SK-N-SH (cell line): ENCODE measurements around the gene MAN2B1. TPM values are rescaled to one million over a fixed set of nuclear protein-coding genes. Genes with fewer than 3 reads are reported as not detected.

ENCODE experiments used
- CTCF ChIA-PET: fragments of 300-600, 350-600 bp; formaldehyde crosslinking; extraction: SDS; loops from one replicate; lab custom pipeline; 2021; lab: Yijun Ruan, JAX
- POLR2A ChIA-PET: fragments of 350-600 bp; sonication (Branson Sonifier 250); formaldehyde crosslinking; extraction: SDS; loops from one replicate; lab custom pipeline; 2020; ENCODE audit warnings: antibody characterized with exemption, inconsistent platforms; lab: Yijun Ruan, JAX
- DNase-seq: peaks from one replicate; pipeline ENCODE4 v3.0.0; 2012
- H2AFZ ChIP-seq: fragments of 200-600 bp; sonication (generic); 2 replicates; pipeline ENCODE4 v1.8.1; 2016; ENCODE audit warnings: antibody characterized with exemption, mild to moderate bottlenecking, low read depth
- H3F3A ChIP-seq: fragments of 200-600 bp; sonication (generic); replicated peaks from 2 replicates; pipeline ENCODE3; 2016; ENCODE audit warnings: antibody characterized with exemption, mild to moderate bottlenecking; ENCODE audit not compliant: insufficient read depth
- H3K27ac ChIP-seq, 2 experiments: fragments of 200-500 bp in 1 of 2; fragments of 200-600 bp in 1 of 2; sonication (Bioruptor generic) in 1 of 2; sonication (generic), shearing (Covaris generic) in 1 of 2; 2 replicates each; pipeline versions ENCODE4 v1.5.1 to v1.6.1; 2014 to 2016; ENCODE audit warnings: low read depth in 2 of 2, inconsistent platforms in 1 of 2, low read length in 1 of 2, mild to moderate bottlenecking in 1 of 2, mixed read lengths in 1 of 2
- H3K27me3 ChIP-seq: fragments of 200-600 bp; sonication (generic), shearing (Covaris generic); 2 replicates; pipeline ENCODE4 v1.6.1; 2016; ENCODE audit warnings: mixed run types; ENCODE audit not compliant: insufficient read depth
- H3K36me3 ChIP-seq, 2 experiments: fragments of 200-500 bp in 1 of 2; fragments of 200-600 bp in 1 of 2; sonication (Bioruptor generic) in 1 of 2; sonication (generic) in 1 of 2; replicated peaks in 1 of 2; 2 replicates each; pipeline versions ENCODE3 to v1.5.1; 2014 to 2016; ENCODE audit warnings: low read length in 1 of 2, mild to moderate bottlenecking in 1 of 2; ENCODE audit not compliant: insufficient read depth in 2 of 2, control insufficient read depth in 1 of 2
- H3K4me1 ChIP-seq, 2 experiments: fragments of 200-500 bp in 1 of 2; fragments of 200-600 bp in 1 of 2; sonication (Bioruptor generic) in 1 of 2; sonication (generic), shearing (Covaris generic) in 1 of 2; 2 replicates each; pipeline versions ENCODE4 v1.5.1 to v1.6.1; 2014 to 2016; ENCODE audit warnings: low read depth in 1 of 2, low read length in 1 of 2, mixed run types in 1 of 2; ENCODE audit not compliant: insufficient read depth in 2 of 2, control insufficient read depth in 1 of 2
- H3K4me2 ChIP-seq: fragments of 200-600 bp; sonication (generic), shearing (Covaris generic); 2 replicates; pipeline ENCODE4 v1.6.1; 2017; ENCODE audit warnings: mixed run types
- H3K4me3 ChIP-seq, 2 experiments: fragments of 200-500 bp in 1 of 2; fragments of 200-600 bp in 1 of 2; sonication (Bioruptor generic) in 1 of 2; sonication (generic), shearing (Covaris generic) in 1 of 2; 2 replicates each; pipeline versions ENCODE4 v1.5.1 to v1.8.1; 2014 to 2016; ENCODE audit warnings: low read depth in 2 of 2, inconsistent platforms in 1 of 2, low read length in 1 of 2, mild to moderate bottlenecking in 1 of 2, mixed read lengths in 1 of 2, moderate library complexity in 1 of 2
- H3K79me2 ChIP-seq: fragments of 200-600 bp; sonication (generic); 2 replicates; pipeline ENCODE4 v1.8.1; 2017; ENCODE audit warnings: mild to moderate bottlenecking; ENCODE audit not compliant: insufficient read depth
- H3K9ac ChIP-seq: fragments of 200-600 bp; sonication (generic); 2 replicates; pipeline ENCODE4 v1.6.1; 2017; ENCODE audit warnings: mixed run types
- H3K9me2 ChIP-seq: fragments of 200-600 bp; sonication (generic); 2 replicates; pipeline ENCODE4 v1.6.1; 2017; ENCODE audit warnings: mixed run types
- H3K9me3 ChIP-seq: fragments of 200-600 bp; sonication (generic); 2 replicates; pipeline ENCODE4 v1.6.1; 2017; ENCODE audit warnings: mixed run types, mild to moderate bottlenecking, moderate library complexity
- H4K20me1 ChIP-seq: fragments of 200-600 bp; sonication (generic); 2 replicates; pipeline ENCODE4 v1.6.1; 2017; ENCODE audit warnings: mild to moderate bottlenecking, mixed run types; ENCODE audit not compliant: insufficient read depth
- EZH2phosphoT487 ChIP-seq: fragments of 200-600 bp; sonication (generic); IDR thresholded peaks from 2 replicates; pipeline ENCODE4 v1.6.1; 2017; ENCODE audit warnings: low read depth, mixed run types, mild to moderate bottlenecking, antibody characterized with exemption, moderate library complexity, borderline replicate concordance
- FOSL2 ChIP-seq: IDR thresholded peaks from 2 replicates; pipeline ENCODE4 v1.4.0; 2012; ENCODE audit warnings: low read depth, mild to moderate bottlenecking, moderate library complexity, borderline replicate concordance
- RAD21 ChIP-seq: IDR thresholded peaks from 2 replicates; pipeline ENCODE4 v1.6.1; 2012; ENCODE audit warnings: mild to moderate bottlenecking, low read length
- TAF1 ChIP-seq: IDR thresholded peaks from 2 replicates; pipeline ENCODE4 v1.6.1; 2012; ENCODE audit warnings: low read depth, mild to moderate bottlenecking, low read length, moderate library complexity, borderline replicate concordance
- WGBS: methylation state at CpG from one replicate; pipeline ENCODE4 v1.1.6; 2017; ENCODE audit warnings: low lambda C conversion rate; 5-methylcytosine and 5-hydroxymethylcytosine counted together
- polyA plus RNA-seq, 3 experiments: library from polyadenylated mRNA; depleted of rRNA; stranded (reverse); fragments of >200 nt; gene quantifications; 2 replicates each; pipeline ENCODE4 v1.2.3, GENCODE V29; 2012
- TF ChIP-seq, protein P1 (sequence below): IDR thresholded peaks from 2 replicates; pipeline ENCODE4 v1.6.1; 2012; ENCODE audit warnings: mild to moderate bottlenecking, low read depth, low read length, moderate library complexity
- TF ChIP-seq, protein P2 (sequence below): fragments of 150-350 bp; IDR thresholded peaks from 2 replicates; pipeline ENCODE4 v1.6.1; 2016; ENCODE audit warnings: mild to moderate bottlenecking, low read depth, low read length
- TF ChIP-seq, protein P3 (sequence below): fragments of 200-600 bp; sonication (generic); IDR thresholded peaks from 2 replicates; pipeline ENCODE4 v1.6.1; 2017; ENCODE audit warnings: antibody characterized with exemption, mild to moderate bottlenecking, moderate library complexity

The MAN2B1 gene
- polyA plus RNA-seq, 1 of the 3 experiments (the other 2 are of a cell fraction): 47.0 TPM

DNA sequence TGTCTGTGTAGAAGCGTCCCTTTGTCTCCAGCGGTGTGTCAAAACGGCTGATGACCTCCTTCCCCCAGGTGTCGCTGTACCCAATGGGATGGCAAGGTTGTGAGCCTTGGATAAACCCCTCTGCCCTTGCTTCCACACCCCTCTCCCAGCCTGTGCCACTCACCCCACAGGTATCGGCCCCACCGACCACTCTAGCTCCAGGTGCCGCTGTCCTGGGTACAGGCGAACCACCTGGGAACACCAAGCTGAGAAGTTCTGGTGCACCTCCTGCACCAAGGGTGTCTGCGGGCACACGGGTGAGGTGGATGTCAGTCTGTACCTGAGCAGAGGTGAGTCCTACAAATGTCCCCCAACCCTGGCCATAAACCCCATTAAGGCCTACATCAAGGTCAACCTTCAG is 16.6 kb downstream of the MAN2B1 start:
- POLR2A ChIA-PET: no interaction called here
- Histone ChIP-seq H3K27ac (no peak overlapping the region), H2AFZ (no peak overlapping the region), H3F3A (no peaks in the 10 kb centered on the region)
- TF ChIP-seq RAD21 (no peak), EZH2phosphoT487 (no peak), FOSL2 (no peak)
- TF ChIP-seq, protein P1, sequence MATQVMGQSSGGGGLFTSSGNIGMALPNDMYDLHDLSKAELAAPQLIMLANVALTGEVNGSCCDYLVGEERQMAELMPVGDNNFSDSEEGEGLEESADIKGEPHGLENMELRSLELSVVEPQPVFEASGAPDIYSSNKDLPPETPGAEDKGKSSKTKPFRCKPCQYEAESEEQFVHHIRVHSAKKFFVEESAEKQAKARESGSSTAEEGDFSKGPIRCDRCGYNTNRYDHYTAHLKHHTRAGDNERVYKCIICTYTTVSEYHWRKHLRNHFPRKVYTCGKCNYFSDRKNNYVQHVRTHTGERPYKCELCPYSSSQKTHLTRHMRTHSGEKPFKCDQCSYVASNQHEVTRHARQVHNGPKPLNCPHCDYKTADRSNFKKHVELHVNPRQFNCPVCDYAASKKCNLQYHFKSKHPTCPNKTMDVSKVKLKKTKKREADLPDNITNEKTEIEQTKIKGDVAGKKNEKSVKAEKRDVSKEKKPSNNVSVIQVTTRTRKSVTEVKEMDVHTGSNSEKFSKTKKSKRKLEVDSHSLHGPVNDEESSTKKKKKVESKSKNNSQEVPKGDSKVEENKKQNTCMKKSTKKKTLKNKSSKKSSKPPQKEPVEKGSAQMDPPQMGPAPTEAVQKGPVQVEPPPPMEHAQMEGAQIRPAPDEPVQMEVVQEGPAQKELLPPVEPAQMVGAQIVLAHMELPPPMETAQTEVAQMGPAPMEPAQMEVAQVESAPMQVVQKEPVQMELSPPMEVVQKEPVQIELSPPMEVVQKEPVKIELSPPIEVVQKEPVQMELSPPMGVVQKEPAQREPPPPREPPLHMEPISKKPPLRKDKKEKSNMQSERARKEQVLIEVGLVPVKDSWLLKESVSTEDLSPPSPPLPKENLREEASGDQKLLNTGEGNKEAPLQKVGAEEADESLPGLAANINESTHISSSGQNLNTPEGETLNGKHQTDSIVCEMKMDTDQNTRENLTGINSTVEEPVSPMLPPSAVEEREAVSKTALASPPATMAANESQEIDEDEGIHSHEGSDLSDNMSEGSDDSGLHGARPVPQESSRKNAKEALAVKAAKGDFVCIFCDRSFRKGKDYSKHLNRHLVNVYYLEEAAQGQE: no peak
- TF ChIP-seq, all 33 proteins: peak for 0
- CTCF ChIA-PET: interaction anchor here (1.3 to 1.8 kb wide), 3 partner anchors 10 to 89 kb away, joined by 3 to 11 read pairs (median 4); a partner anchor contains a TSS
- no peaks in the 10 kb centered on the region for H3K9me2 ChIP-seq
- peaks cover 0 to 8% of the 10 kb centered on the region in 2 experiments; a peak in 1 of 4 replicates for H3K4me1 ChIP-seq
- no peaks in the 10 kb centered on the region for H4K20me1 ChIP-seq
- H3K27me3 ChIP-seq: no peaks in the 10 kb centered on the region
- no peak overlapping the region for H3K4me2 ChIP-seq
- no peaks in the 10 kb centered on the region for H3K9me3 ChIP-seq
- peaks cover 0 to 3% of the 10 kb centered on the region in 2 experiments for H3K36me3 ChIP-seq
- 97% methylated on average over 10 of the region's 10 CpGs for WGBS
- H3K79me2 ChIP-seq: no peaks in the 10 kb centered on the region
- H3K4me3 ChIP-seq: no peak overlapping the region
- H3K9ac ChIP-seq: no peak overlapping the region
- DNase-seq: peak; percentile 12

DNA sequence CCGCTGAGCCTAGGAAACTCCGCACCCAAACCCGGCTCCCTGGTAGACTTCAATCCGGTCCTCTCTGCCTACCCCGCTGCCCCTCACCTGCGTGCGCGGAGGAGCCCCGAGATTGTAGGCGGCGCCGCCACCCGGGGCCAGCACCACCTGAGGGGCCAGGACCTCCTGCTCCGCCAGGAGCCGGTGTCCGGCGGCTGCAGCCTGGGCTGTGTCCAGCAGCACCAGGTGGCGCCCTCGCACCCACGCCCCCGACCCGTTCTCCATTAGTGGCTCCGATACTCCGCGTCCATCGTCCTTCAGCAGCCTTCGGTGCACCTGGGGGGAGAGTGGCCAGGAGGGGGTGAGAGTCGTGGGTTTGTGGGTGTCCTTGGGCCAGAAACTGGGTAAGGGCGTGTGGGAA is 18.5 kb downstream of the MAN2B1 start:
- Histone ChIP-seq H3K4me3 (peak overlapping the region; percentile 23 to 35; a peak in 3 of 4 replicates), H3K9me3 (no peaks in the 10 kb centered on the region), H3K27ac (no peak overlapping the region), H3K79me2 (no peaks in the 10 kb centered on the region), H3K27me3 (no peaks in the 10 kb centered on the region), H3K36me3 (no peaks in the 10 kb centered on the region), H3K9ac (no peak overlapping the region), H4K20me1 (no peaks in the 10 kb centered on the region), H3K9me2 (no peaks in the 10 kb centered on the region), H2AFZ (no peak overlapping the region), H3F3A (no peaks in the 10 kb centered on the region), H3K4me1 (peaks cover 0 to 8% of the 10 kb centered on the region in 2 experiments; a peak in 1 of 4 replicates), H3K4me2 (peak overlapping the region; percentile 50; the same call in 1 of the 2 replicates)
- peak; percentile 85 for DNase-seq
- CTCF ChIA-PET: interaction anchor here (1.8 kb wide), 1 partner anchor 8 kb away, joined by 11 read pairs; no protein-coding TSS in a partner anchor
- 33% methylated on average over 7 of the region's 29 CpGs for WGBS
- TF ChIP-seq RAD21 (peak; percentile 29), TAF1 (no peak)
- TF ChIP-seq, protein P2, sequence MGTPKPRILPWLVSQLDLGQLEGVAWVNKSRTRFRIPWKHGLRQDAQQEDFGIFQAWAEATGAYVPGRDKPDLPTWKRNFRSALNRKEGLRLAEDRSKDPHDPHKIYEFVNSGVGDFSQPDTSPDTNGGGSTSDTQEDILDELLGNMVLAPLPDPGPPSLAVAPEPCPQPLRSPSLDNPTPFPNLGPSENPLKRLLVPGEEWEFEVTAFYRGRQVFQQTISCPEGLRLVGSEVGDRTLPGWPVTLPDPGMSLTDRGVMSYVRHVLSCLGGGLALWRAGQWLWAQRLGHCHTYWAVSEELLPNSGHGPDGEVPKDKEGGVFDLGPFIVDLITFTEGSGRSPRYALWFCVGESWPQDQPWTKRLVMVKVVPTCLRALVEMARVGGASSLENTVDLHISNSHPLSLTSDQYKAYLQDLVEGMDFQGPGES: no peak
- TF ChIP-seq, protein P3, sequence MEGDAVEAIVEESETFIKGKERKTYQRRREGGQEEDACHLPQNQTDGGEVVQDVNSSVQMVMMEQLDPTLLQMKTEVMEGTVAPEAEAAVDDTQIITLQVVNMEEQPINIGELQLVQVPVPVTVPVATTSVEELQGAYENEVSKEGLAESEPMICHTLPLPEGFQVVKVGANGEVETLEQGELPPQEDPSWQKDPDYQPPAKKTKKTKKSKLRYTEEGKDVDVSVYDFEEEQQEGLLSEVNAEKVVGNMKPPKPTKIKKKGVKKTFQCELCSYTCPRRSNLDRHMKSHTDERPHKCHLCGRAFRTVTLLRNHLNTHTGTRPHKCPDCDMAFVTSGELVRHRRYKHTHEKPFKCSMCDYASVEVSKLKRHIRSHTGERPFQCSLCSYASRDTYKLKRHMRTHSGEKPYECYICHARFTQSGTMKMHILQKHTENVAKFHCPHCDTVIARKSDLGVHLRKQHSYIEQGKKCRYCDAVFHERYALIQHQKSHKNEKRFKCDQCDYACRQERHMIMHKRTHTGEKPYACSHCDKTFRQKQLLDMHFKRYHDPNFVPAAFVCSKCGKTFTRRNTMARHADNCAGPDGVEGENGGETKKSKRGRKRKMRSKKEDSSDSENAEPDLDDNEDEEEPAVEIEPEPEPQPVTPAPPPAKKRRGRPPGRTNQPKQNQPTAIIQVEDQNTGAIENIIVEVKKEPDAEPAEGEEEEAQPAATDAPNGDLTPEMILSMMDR: peak; percentile 36
- POLR2A ChIA-PET: no interaction called here
